DOHH2 (cell line): Measurements from ENCODE around the gene ANKRD42.

Source experiments
- EZH2phosphoT487 ChIP-seq: fragments of 200-600 bp; sonication (generic); IDR thresholded peaks from 2 replicates; pipeline ENCODE4 v1.6.1; 2017; ENCODE audit warnings: borderline replicate concordance, mild to moderate bottlenecking, antibody characterized with exemption, low read length, moderate library complexity, mixed read lengths
- TF ChIP-seq, protein P1 (sequence below): fragments of 200-600 bp; sonication (generic); IDR thresholded peaks from one replicate; pipeline ENCODE4 v1.5.1; 2014; ENCODE audit warnings: antibody characterized with exemption, mild to moderate bottlenecking, low read depth, low read length; ENCODE audit not compliant: poor library complexity, severe bottlenecking

- TF ChIP-seq, protein P1, sequence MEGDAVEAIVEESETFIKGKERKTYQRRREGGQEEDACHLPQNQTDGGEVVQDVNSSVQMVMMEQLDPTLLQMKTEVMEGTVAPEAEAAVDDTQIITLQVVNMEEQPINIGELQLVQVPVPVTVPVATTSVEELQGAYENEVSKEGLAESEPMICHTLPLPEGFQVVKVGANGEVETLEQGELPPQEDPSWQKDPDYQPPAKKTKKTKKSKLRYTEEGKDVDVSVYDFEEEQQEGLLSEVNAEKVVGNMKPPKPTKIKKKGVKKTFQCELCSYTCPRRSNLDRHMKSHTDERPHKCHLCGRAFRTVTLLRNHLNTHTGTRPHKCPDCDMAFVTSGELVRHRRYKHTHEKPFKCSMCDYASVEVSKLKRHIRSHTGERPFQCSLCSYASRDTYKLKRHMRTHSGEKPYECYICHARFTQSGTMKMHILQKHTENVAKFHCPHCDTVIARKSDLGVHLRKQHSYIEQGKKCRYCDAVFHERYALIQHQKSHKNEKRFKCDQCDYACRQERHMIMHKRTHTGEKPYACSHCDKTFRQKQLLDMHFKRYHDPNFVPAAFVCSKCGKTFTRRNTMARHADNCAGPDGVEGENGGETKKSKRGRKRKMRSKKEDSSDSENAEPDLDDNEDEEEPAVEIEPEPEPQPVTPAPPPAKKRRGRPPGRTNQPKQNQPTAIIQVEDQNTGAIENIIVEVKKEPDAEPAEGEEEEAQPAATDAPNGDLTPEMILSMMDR, result no peak
- no peak for TF ChIP-seq EZH2phosphoT487
Observed at GRCh38 chr11:83200035-83200434, 6.5 kb downstream of the ANKRD42 start.
